NCI-H187 (cell line): ENCODE measurements around the gene UGT1A7.
"Not testable (repeated sequence)": the region's sequence is repeated elsewhere in the genome, so short reads cannot be mapped to it uniquely, and the experiment has no call there.

Source experiments
- DNase-seq, 2 experiments: peaks; one replicate each; lab custom pipeline; 2025; lab: John Stamatoyannopoulos, UW

UGT1A7 gene

GRCh38 chr2:233680361-233681045 lies 1.2 kb upstream of the UGT1A7 start:
- no peak for DNase-seq

- no peak for DNase-seq
These were observed 2.9 kb downstream of the UGT1A7 start for GRCh38 chr2:233684640-233685039.

DNA sequence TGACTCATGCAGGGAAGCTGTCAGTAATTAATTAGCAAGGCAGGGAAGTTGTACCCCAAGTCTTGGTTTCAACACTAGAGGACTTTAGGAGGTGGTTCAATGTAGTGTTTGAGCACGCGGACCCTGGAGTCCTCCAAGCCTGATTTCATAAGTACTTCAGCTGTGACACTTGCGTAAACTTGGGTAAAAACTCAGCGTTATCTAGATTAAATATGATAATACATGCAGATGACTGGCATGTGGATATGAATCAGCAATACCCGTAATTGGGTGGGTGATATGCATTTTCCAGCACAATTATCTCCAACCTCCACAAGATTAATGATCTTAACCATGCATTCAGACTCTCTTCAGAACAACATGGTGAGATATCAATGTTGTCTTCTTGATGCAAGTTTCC lies 5.2 kb downstream of the UGT1A7 start:
- DNase-seq = no peak

- no peak for DNase-seq
These were observed 6.6 kb downstream of the UGT1A7 start for GRCh38 chr2:233688341-233688740.

- DNase-seq = no peak
These were observed 7.3 kb downstream of the UGT1A7 start for GRCh38 chr2:233689031-233689430.

DNA sequence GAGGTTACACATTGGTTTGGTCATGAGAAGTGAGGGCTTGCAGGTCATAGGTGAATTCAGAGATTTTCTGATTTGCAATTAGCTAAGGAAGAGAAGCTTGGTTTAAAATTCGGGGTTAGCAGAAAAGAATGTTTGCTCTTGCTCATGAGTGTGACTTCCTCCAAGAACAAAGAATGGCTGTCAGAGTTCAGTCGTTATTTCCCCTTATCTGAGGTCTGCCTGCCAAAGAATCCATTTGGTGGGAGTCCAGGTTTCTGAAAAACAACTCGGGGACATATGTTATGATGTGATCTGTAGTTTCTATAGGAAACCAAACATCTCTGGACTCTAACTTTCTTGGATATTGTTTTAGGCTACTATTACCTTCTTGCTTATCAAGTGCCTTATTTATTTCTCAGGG lies 7.8 kb downstream of the UGT1A7 start:
- DNase-seq = no peak

DNA sequence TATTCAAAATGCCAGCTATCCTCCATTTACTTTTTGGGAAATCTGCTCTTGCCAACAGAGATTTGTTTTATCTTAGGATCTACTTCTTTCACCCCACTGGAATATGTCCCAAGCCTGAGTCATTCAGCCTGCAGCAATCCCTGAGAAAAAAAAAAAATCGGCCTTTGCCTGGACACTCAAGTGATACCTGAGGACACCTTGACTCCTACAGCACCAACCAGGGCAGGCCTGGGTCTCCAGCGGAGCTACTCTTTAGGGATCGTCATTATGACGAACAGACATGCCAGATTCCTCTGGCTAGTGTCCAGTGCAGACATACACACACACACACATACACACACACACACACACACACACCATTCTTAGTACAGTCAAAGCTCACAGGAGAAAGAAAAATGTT lies 8.7 kb downstream of the UGT1A7 start:
- no peak for DNase-seq

GRCh38 chr2:233691443-233692433 lies 10.0 kb downstream of the UGT1A7 start:
- no peak for DNase-seq

DNA sequence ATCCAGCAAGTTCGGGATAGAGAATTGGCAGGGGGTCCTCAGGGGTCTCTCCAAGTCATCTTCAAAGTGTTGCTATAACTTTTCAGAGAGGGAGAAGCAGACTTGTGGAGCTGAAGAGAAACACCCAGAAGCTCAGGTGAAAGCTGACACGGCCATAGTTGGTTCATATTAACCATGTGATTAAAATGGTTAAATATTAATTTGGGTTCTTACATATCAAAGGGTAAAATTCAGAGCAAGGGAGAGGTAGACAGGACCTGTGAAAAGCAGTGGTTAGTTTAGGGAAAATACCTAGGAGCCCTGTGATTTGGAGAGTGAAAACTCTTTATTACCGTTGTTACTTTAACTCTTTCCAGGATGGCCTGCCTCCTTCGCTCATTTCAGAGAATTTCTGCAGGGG lies 10.9 kb downstream of the UGT1A7 start, which contains the start of gene UGT1A6:
Gene UGT1A6, plus strand, starts transcription at position 243 of the 400 bp plus-strand sequence. Its CDS starts 115 bp downstream, at position 358.
- no peak for DNase-seq

DNA sequence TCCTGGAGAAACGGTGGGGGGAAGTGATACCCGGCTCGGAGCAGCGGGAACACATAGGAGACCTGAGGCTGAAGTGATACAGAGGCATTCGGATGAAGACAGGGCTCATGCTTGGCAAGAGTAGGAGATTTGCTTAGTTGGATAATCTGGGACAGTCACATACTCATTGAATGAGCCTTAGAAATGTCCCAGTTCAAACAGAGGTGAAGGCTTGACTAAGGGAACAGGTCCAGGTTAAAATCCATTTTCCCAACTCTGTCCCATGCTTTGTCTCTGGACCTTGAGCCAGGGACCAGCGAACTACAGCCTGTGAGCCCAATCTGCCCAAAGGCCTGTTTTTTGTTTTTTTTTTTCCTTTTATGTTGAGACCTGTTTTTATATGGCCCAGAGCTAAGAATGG lies 12.3 kb downstream of the UGT1A7 start:
- no peak for DNase-seq

DNA sequence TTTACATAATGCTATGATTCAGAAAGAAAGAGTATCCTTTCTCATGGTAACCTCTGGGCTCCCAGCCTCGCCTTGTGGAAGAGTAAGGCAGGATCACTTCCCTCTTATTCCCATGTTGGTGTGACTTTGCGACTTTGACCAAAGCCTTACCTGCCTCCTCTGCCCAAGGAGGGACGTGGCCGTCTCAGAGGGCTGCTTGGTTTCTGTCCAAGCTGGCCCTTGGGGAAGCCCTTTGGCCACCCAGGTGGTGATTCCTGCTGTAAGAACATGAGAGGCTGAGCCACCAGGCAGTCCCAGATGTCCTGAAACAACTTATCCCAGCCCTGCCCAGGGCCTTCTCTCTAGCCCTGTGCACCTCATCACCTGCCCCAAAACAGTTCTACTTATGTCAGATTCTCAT lies 17.0 kb downstream of the UGT1A7 start:
- no peak for DNase-seq

- no peak for DNase-seq
These were observed 17.8 kb downstream of the UGT1A7 start for GRCh38 chr2:233699424-233700027.

- DNase-seq = no peak
These were observed 18.4 kb downstream of the UGT1A7 start for GRCh38 chr2:233700028-233700635.

GRCh38 chr2:233700842-233701241 lies 19.1 kb downstream of the UGT1A7 start:
- not testable (repeated sequence) for DNase-seq

GRCh38 chr2:233702238-233702637 lies 20.5 kb downstream of the UGT1A7 start:
- DNase-seq = no peak

- no peak for DNase-seq
These were observed 24.3 kb downstream of the UGT1A7 start for GRCh38 chr2:233705911-233706506.

DNA sequence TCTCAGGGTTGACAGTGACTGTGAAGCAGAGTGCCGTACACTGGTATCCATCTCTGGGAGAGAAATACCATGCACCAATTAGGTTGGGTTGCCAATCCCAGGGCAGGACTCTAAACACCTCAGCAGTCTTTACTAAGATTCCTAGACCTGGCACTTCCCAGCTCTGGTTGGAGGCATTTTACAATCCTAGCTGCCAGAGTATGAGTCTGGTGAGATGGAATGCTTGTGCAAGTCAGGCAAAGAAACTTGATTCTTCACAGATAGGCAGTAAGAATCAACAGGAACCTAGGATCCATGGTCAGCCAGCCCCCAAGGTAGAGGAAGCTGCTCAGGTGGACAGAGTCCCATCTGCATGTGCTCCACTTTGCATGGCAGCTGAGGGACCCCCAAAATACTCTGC lies 25.0 kb downstream of the UGT1A7 start:
- DNase-seq = no peak

- DNase-seq = no peak
These were observed 26.4 kb downstream of the UGT1A7 start for GRCh38 chr2:233707940-233708644.

DNA sequence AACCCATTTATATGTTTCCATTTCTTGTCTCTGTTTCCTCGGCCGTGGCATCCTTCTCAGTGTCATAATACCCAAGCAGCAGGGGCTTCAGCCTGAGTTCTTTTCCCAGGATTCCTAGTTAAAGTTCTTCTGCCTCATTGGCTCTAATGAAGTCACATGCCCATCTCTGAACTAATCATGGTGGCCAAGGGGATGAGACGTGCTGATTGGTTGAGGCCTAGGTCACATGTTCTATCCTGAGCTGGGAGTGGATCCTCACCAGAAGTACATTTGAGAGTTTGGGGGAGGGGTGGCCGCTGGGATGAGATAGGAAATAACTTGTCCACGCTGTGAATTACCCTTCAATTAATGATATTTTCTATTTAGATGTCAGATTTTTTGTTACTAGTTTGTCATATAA lies 27.2 kb downstream of the UGT1A7 start:
- DNase-seq = no peak

GRCh38 chr2:233711312-233712008 lies 29.8 kb downstream of the UGT1A7 start:
- DNase-seq = peak; percentile 4 to 6
